ENCODE measurements around the gene DPEP1.

DPEP1 gene

DNA sequence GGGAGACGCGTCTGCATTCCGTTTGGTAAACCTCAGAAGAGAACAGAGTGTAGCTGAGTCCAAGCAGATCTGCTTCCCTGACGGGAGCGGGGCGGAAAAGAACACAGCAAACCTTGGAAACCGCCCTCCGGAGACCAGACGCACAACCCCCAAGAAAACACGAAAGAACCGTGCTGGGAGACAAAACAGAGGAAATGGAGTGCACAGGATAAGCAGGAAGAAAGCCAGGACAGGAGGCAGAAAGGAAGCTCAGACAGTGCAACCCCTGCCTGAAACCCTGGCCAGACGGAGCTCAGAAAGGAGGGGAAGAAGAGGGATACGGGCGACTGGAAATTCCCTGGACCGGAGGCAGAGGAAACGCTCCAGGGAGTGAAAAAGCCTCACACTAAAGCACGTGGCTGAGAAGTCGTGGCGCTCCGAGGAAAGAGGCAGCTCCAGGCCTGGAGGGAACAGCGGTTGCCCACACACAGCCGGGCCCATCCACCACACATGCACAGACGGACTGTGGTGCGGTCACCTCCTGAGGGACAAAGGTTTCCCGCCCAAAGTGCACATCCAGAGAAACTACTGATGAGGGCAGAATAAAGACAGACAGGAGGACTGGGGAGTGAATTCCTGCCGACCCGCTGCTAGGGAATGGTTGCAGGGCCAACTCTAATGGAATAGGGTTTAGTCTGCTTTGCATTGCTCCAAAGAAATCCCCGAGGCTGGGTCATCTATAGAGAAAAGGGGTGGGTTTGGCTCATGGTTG is 10.2 kb downstream of the DPEP1 start:
- no peaks in the 10 kb centered on the region for H3F3A ChIP-seq (ENCODE audit: insufficient read depth, low read length)
- peaks cover 5% of the 10 kb centered on the region for H3K27me3 ChIP-seq (ENCODE audit: insufficient read depth, low read length)
- H3K36me3 ChIP-seq (ENCODE audit: insufficient read depth, low read length) = no peaks in the 10 kb centered on the region
- no peaks in the 10 kb centered on the region for H3K4me1 ChIP-seq (ENCODE audit: insufficient read depth, low read length, severe bottlenecking)
- no peaks in the 10 kb centered on the region for H3K9me2 ChIP-seq (ENCODE audit: low read depth, low read length)
- H3K4me2 ChIP-seq (ENCODE audit: low read length) = no peak overlapping the region
- no peak for TF ChIP-seq EZH2 (IDR thresholded peaks at IDR 0.05; ENCODE audit: borderline replicate concordance, low read length)
- TF ChIP-seq, protein P1, sequence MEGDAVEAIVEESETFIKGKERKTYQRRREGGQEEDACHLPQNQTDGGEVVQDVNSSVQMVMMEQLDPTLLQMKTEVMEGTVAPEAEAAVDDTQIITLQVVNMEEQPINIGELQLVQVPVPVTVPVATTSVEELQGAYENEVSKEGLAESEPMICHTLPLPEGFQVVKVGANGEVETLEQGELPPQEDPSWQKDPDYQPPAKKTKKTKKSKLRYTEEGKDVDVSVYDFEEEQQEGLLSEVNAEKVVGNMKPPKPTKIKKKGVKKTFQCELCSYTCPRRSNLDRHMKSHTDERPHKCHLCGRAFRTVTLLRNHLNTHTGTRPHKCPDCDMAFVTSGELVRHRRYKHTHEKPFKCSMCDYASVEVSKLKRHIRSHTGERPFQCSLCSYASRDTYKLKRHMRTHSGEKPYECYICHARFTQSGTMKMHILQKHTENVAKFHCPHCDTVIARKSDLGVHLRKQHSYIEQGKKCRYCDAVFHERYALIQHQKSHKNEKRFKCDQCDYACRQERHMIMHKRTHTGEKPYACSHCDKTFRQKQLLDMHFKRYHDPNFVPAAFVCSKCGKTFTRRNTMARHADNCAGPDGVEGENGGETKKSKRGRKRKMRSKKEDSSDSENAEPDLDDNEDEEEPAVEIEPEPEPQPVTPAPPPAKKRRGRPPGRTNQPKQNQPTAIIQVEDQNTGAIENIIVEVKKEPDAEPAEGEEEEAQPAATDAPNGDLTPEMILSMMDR (IDR thresholded peaks at IDR 0.05; ENCODE audit: low read length) = no peak
- H4K20me1 ChIP-seq (ENCODE audit: insufficient read depth, low read length) = no peaks in the 10 kb centered on the region
- H3K79me2 ChIP-seq (ENCODE audit: insufficient read depth, low read length) = no peaks in the 10 kb centered on the region
- H2AFZ ChIP-seq (ENCODE audit: low read length) = no peak overlapping the region
- no peak overlapping the region for H3K9ac ChIP-seq (ENCODE audit: low read length)
- H3K9me3 ChIP-seq (ENCODE audit: low read length) = no peaks in the 10 kb centered on the region
- no peak overlapping the region for H3K27ac ChIP-seq (ENCODE audit: low read depth, low read length, poor library complexity, severe bottlenecking)
- no peak overlapping the region for H3K4me3 ChIP-seq (ENCODE audit: low read depth, low read length, poor library complexity, severe bottlenecking)

DNA sequence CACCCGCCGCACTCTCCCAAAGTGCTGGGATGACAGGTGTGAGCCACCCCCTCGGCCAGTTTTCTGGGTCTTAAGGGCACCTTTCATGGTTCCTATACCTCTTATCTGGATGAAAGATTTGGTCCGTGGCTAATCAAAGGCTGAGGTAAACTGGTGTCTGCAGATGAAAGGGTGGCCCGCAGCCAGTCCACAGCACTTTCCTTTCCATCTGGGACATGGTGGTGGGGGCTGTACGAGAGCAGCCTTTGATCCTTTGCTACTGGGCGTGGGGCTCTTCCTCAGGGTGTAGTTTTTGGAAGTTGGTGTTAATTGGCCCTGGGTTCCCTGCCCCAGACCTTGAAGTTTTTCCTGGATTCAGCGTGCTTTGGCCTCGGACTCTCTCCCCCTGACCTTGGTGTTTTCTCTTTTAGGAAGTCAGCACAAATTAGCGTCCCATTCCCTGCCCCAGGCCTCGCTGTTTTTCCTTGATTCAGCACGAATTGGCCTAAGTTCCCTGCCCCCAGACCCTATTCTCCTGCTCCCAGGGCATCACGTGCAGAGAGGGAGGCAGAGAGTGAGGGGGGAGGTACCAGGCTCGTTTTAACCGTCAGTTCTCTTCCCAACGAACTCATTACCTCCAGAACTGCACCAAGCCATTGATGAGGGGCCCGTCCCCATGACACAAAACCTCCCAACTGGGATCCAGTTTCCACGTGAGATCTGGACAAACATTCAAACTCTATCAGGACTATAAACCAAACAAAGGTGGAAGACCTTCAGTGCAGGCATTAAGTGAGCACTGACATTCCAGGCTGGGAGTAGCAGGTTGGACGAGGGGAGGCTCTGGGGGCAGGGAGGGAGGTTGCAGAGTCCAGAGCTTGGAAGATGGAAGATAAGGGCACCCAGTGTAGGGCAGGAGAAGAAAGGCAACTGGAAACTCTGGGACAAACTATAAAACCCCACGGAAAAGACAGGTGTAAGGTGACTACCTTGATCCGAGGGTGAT is 11.6 kb downstream of the DPEP1 start:
- no peak for TF ChIP-seq EZH2 (IDR thresholded peaks at IDR 0.05; ENCODE audit: borderline replicate concordance, low read length)
- TF ChIP-seq, protein P1 (IDR thresholded peaks at IDR 0.05; ENCODE audit: low read length) = no peak
- Histone ChIP-seq H3F3A (ENCODE audit: insufficient read depth, low read length) (no peaks in the 10 kb centered on the region), H3K9me3 (ENCODE audit: low read length) (no peaks in the 10 kb centered on the region), H3K9me2 (ENCODE audit: low read depth, low read length) (no peaks in the 10 kb centered on the region), H3K4me3 (ENCODE audit: low read depth, low read length, poor library complexity, severe bottlenecking) (no peak overlapping the region), H3K27me3 (ENCODE audit: insufficient read depth, low read length) (peaks cover 12% of the 10 kb centered on the region), H3K9ac (ENCODE audit: low read length) (no peak overlapping the region), H2AFZ (ENCODE audit: low read length) (no peak overlapping the region), H3K4me1 (ENCODE audit: insufficient read depth, low read length, severe bottlenecking) (no peaks in the 10 kb centered on the region), H3K36me3 (ENCODE audit: insufficient read depth, low read length) (no peaks in the 10 kb centered on the region), H3K4me2 (ENCODE audit: low read length) (no peak overlapping the region), H3K27ac (ENCODE audit: low read depth, low read length, poor library complexity, severe bottlenecking) (no peak overlapping the region), H3K79me2 (ENCODE audit: insufficient read depth, low read length) (no peaks in the 10 kb centered on the region), H4K20me1 (ENCODE audit: insufficient read depth, low read length) (no peaks in the 10 kb centered on the region)

DNA sequence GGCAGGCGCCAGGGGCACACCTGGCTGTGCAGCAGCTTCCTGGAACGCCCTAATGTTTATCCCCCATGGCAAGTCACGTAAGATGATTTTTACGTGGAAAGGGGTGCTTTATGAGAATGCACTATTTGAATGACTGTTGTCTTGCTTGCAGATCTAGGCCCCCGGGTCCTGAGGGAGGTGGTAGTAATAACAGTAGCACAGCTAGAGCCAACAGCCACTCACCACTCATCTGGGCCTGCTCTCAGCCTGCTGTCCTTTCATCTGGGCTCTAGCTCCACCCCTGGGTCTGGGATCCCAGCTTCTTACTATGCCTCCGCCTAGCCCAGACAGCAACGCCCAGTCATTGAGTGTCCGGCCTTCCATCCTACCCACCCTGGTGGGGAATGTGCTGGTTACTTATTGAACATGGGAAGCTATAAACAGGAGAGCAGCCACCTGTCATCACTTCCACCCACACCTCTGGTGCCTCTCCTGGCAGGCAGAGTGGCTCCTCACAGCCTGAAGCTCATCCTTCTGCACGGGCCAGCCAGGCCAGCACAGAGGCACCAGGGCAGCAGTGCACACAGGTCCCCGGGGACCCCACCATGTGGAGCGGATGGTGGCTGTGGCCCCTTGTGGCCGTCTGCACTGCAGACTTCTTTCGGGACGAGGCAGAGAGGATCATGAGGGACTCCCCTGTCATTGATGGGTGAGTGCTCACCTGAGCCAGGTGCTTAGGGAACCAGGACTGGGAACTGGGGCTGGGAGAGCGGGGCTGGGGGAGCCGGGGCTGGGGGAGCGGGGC is 16.6 kb downstream of the DPEP1 start:
- H3K36me3 ChIP-seq (ENCODE audit: insufficient read depth, low read length) = no peaks in the 10 kb centered on the region
- H3K9me2 ChIP-seq (ENCODE audit: low read depth, low read length) = no peaks in the 10 kb centered on the region
- no peaks in the 10 kb centered on the region for H3K79me2 ChIP-seq (ENCODE audit: insufficient read depth, low read length)
- no peak overlapping the region for H3K27ac ChIP-seq (ENCODE audit: low read depth, low read length, poor library complexity, severe bottlenecking)
- no peak overlapping the region for H2AFZ ChIP-seq (ENCODE audit: low read length)
- no peak overlapping the region for H3K4me2 ChIP-seq (ENCODE audit: low read length)
- H3K4me1 ChIP-seq (ENCODE audit: insufficient read depth, low read length, severe bottlenecking) = no peaks in the 10 kb centered on the region
- H3K27me3 ChIP-seq (ENCODE audit: insufficient read depth, low read length) = peaks cover 9% of the 10 kb centered on the region; the same call in 1 of the 2 replicates
- H3K9me3 ChIP-seq (ENCODE audit: low read length) = no peaks in the 10 kb centered on the region
- no peaks in the 10 kb centered on the region for H3F3A ChIP-seq (ENCODE audit: insufficient read depth, low read length)
- no peak overlapping the region for H3K9ac ChIP-seq (ENCODE audit: low read length)
- no peak overlapping the region for H3K4me3 ChIP-seq (ENCODE audit: low read depth, low read length, poor library complexity, severe bottlenecking)
- no peak for TF ChIP-seq EZH2 (IDR thresholded peaks at IDR 0.05; ENCODE audit: borderline replicate concordance, low read length)
- TF ChIP-seq, protein P1 (IDR thresholded peaks at IDR 0.05; ENCODE audit: low read length) = no peak
- H4K20me1 ChIP-seq (ENCODE audit: insufficient read depth, low read length) = no peaks in the 10 kb centered on the region
